Activated CD8-positive, alpha-beta memory T cell treated with anti-CD3 and anti-CD28 coated beads, Interleukin-2, amount 50 U/mL, for 48 hours (primary cell): ENCODE results near the gene CFDP1.

Experiments
- DNase-seq: peaks from one replicate; pipeline ENCODE4 v3.0.0-alpha.2; 2020

CFDP1 gene

GRCh38 chr16:75248142-75248535 is 185.2 kb downstream of the CFDP1 start:
- DNase-seq, result no peak

DNA sequence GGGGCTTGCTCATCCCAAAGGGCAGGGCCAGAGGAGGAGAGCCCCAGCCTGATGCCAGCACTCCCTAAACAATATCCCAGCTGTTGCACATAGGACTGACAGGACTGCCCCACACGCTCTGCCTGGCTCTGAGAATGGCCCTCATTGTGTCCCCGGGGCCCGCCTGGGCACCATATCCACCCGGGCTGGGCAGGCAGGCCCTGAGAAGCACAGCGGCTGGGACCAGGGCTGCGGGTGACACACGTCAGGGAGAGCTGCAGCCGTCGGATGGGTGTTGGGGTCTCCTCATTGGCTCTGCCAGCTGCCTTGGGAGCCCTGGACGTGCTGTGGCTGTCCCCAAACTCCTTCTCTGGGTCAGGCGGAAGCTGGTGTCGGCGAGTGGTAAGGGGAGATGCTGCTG is 186.1 kb downstream of the CFDP1 start:
- no peak for DNase-seq

- DNase-seq, result no peak
Measured at GRCh38 chr16:75246504-75247205, 186.6 kb downstream of the CFDP1 start.

DNA sequence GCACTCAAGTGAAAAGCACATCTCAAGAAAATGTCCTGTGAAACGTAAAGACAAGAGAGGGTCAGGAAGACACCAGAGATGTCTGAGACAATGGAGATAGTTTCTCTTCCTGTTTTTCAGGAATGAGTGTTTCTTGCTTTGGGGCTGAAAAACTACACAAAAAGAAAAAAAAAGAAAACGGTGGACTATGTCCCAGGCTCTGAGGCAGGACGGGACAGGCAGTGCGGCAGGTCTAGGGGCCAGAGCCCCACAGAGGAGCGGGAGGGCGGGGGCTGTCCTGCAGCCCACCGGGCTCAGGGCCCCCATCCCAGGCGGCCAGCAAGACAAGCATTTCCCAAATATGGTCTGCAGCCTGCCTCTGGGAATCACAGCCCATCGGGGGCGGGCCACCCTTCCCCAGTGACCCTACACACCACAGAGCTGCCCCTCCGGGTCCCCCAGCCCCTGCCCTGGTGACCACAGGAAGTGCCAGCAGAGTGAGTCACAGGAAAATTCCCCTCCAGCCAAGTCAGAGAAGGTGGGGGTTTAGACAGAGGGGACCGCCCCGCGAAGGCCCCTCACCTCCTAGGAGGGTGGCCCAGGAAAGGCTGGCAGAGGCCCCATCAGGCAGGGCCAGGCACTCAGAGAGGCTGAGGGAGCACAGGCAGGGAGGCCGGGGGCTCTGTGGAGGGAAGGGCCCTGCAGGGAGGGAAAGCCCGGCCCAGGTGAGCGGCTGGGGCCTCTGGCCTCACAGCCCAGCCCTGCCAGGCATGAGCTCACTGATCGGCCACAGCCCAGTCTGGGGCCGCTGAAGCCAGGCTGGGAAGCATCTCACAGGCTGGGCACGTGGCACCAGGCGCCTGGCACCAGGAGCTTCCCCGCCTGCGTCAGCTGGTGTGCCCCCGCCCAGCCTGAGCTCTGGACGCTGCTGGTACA is 188.2 kb downstream of the CFDP1 start:
- DNase-seq, result no peak

GRCh38 chr16:75244225-75244809 is 189.0 kb downstream of the CFDP1 start:
- DNase-seq, result no peak
